Stimulated activated CD8-positive, alpha-beta memory T cell treated with anti-CD3 and anti-CD28 coated beads, Interleukin-4, amount 100 ng/mL, for 4 hours (primary cell): ENCODE data around the gene KNOP1.

Experiments used
- DNase-seq, 2 donors: peaks; one replicate each; pipeline ENCODE4 v3.0.0-alpha.2; 2020; ENCODE audit warnings: low read depth in 2 of 2, low spot score in 1 of 2

The KNOP1 gene

GRCh38 chr16:19717741-19718623 lies at the start of gene KNOP1, which contains the start of gene IQCK:
Gene KNOP1, minus strand, starts transcription at chr16:19718227. Its CDS starts 3,192 bp downstream, at chr16:19715035.
Gene IQCK, plus strand, starts transcription at chr16:19718271. Its CDS starts 36 bp downstream, at chr16:19718307.
- DNase-seq: peak; percentile 75 to 81

GRCh38 chr16:19767497-19767896 lies 49.5 kb upstream of the KNOP1 start:
- no peak for DNase-seq

- DNase-seq: no peak
These were observed 49.0 kb upstream of the KNOP1 start for GRCh38 chr16:19766988-19767387.

- DNase-seq: no peak
These were observed 48.5 kb upstream of the KNOP1 start for GRCh38 chr16:19766554-19766884.

GRCh38 chr16:19765860-19766553 lies 48.0 kb upstream of the KNOP1 start:
- no peak for DNase-seq

- DNase-seq: no peak
These were observed 42.5 kb upstream of the KNOP1 start for GRCh38 chr16:19760356-19761060.

- no peak for DNase-seq
These were observed 40.0 kb upstream of the KNOP1 start for GRCh38 chr16:19757762-19758595.

GRCh38 chr16:19757026-19757425 lies 39.0 kb upstream of the KNOP1 start:
- no peak for DNase-seq

- DNase-seq: no peak
These were observed 37.2 kb upstream of the KNOP1 start for GRCh38 chr16:19755268-19755667.

GRCh38 chr16:19754644-19755036 lies 36.6 kb upstream of the KNOP1 start:
- DNase-seq: no peak

- no peak for DNase-seq
These were observed 36.0 kb upstream of the KNOP1 start for GRCh38 chr16:19753815-19754643.

GRCh38 chr16:19751478-19752385 lies 33.7 kb upstream of the KNOP1 start:
- DNase-seq: no peak

- no peak for DNase-seq
These were observed 31.6 kb upstream of the KNOP1 start for GRCh38 chr16:19749571-19750080.

- DNase-seq: no peak
These were observed 30.6 kb upstream of the KNOP1 start for GRCh38 chr16:19748389-19749168.

- DNase-seq: no peak
These were observed 28.5 kb upstream of the KNOP1 start for GRCh38 chr16:19746561-19746960.

GRCh38 chr16:19745286-19746010 lies 27.4 kb upstream of the KNOP1 start:
- DNase-seq: no peak

- DNase-seq: no peak
These were observed 26.6 kb upstream of the KNOP1 start for GRCh38 chr16:19744670-19745069.
